Vagina (tissue), 2 donors: ENCODE results near the gene RFX7.

ENCODE experiments used
- POLR2A ChIP-seq, 2 donors: fragments of 450-650 bp; IDR thresholded peaks; one replicate each; pipeline ENCODE4 v1.6.1; 2017; ENCODE audit warnings: antibody characterized with exemption in 2 of 2, mild to moderate bottlenecking in 2 of 2, moderate library complexity in 2 of 2
- TF ChIP-seq, protein P1 (sequence below), 3 experiments: fragments of 450-650 bp in 2 of 3; fragments of 200-600 bp in 1 of 3; sonication (generic) in 1 of 3; IDR thresholded peaks; one replicate each; pipeline ENCODE4 v1.5.1; 2017 to 2019; ENCODE audit warnings: antibody characterized with exemption in 3 of 3, mild to moderate bottlenecking in 2 of 3, moderate library complexity in 2 of 3

DNA sequence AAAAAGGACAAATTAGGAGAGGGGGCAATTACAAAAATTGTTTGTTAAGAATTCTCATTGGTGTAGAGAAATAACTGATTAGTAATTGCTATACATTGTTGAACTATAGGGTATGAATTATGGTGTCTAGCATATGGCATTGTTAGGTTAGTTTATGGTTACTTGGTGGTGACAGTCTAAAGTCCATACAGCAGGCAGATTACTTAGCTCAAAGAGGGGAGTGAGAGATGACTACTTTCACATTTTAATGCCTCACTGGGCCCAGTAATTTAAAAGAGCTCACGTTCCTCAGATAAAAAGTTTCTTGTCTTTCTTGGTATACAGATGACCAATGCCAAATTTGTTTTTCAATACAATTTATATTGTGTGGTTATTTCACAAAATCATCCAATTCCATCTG lies 137.8 kb downstream of the RFX7 start:
- TF ChIP-seq, protein P1, sequence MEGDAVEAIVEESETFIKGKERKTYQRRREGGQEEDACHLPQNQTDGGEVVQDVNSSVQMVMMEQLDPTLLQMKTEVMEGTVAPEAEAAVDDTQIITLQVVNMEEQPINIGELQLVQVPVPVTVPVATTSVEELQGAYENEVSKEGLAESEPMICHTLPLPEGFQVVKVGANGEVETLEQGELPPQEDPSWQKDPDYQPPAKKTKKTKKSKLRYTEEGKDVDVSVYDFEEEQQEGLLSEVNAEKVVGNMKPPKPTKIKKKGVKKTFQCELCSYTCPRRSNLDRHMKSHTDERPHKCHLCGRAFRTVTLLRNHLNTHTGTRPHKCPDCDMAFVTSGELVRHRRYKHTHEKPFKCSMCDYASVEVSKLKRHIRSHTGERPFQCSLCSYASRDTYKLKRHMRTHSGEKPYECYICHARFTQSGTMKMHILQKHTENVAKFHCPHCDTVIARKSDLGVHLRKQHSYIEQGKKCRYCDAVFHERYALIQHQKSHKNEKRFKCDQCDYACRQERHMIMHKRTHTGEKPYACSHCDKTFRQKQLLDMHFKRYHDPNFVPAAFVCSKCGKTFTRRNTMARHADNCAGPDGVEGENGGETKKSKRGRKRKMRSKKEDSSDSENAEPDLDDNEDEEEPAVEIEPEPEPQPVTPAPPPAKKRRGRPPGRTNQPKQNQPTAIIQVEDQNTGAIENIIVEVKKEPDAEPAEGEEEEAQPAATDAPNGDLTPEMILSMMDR (IDR thresholded peaks at IDR 0.05), result no peak
- no peak for TF ChIP-seq POLR2A (IDR thresholded peaks at IDR 0.05)
